CD14-positive monocyte (primary cell): ENCODE results near the gene GABRD. TPM values are rescaled to one million over a fixed set of nuclear protein-coding genes. Genes with fewer than 3 reads are reported as not detected.

ENCODE experiments used
- DNase-seq, 3 donors: peaks; one replicate each; pipeline ENCODE4 v3.0.0-alpha.2; 2011 to 2022
- H2AFZ ChIP-seq: 2 replicates; pipeline ENCODE4 v1.6.0; 2012; ENCODE audit warnings: mild to moderate bottlenecking, low read depth, low read length, inconsistent platforms; ENCODE audit not compliant: insufficient read depth, poor library complexity, severe bottlenecking
- H3K27ac ChIP-seq, 2 donors: 1 replicate in 1 of 2; 2 replicates in 1 of 2; pipeline ENCODE4 v1.5.1; 2012 to 2013; ENCODE audit warnings: low read length in 2 of 2, control low read depth in 1 of 2, inconsistent platforms in 1 of 2, low read depth in 1 of 2, mild to moderate bottlenecking in 1 of 2
- H3K27me3 ChIP-seq, 2 donors: one replicate each; pipeline versions ENCODE4 v1.6.0 to v1.6.1; 2011 to 2013; ENCODE audit warnings: low read length in 2 of 2; ENCODE audit not compliant: control insufficient read depth in 2 of 2, insufficient read depth in 2 of 2
- H3K36me3 ChIP-seq, 2 donors: replicated peaks in 1 of 2; 1 replicate in 1 of 2; 2 replicates in 1 of 2; pipeline versions ENCODE4 v1.5.1 to v1.6.1; 2012 to 2013; ENCODE audit warnings: low read length in 2 of 2, control low read depth in 1 of 2, inconsistent platforms in 1 of 2, mild to moderate bottlenecking in 1 of 2; ENCODE audit not compliant: insufficient read depth in 2 of 2, control insufficient read depth in 1 of 2
- H3K4me1 ChIP-seq, 2 donors: 1 replicate in 1 of 2; 2 replicates in 1 of 2; pipeline versions ENCODE4 v1.5.1 to v1.6.1; 2012 to 2013; ENCODE audit warnings: low read length in 2 of 2, control low read depth in 1 of 2, inconsistent platforms in 1 of 2, mild to moderate bottlenecking in 1 of 2, moderate library complexity in 1 of 2; ENCODE audit not compliant: insufficient read depth in 2 of 2, control insufficient read depth in 1 of 2
- H3K4me2 ChIP-seq: replicated peaks from 2 replicates; pipeline ENCODE3; 2012; ENCODE audit warnings: low read length, moderate library complexity, mild to moderate bottlenecking; ENCODE audit not compliant: poor library complexity, severe bottlenecking; ENCODE audit errors: extremely low read depth
- H3K4me3 ChIP-seq, 3 experiments: fragments of 200-600 bp in 1 of 3; sonication (generic) in 1 of 3; replicated peaks in 1 of 3; 1 replicate in 2 of 3; 2 replicates in 1 of 3; pipeline ENCODE4 v1.5.1; 2011 to 2013; ENCODE audit warnings: low read length in 3 of 3, mild to moderate bottlenecking in 3 of 3, control low read depth in 2 of 3, low read depth in 2 of 3, inconsistent platforms in 1 of 3, moderate library complexity in 1 of 3
- H3K79me2 ChIP-seq: 2 replicates; pipeline ENCODE4 v1.6.0; 2012; ENCODE audit warnings: mild to moderate bottlenecking, control low read depth, inconsistent platforms, low read length, moderate library complexity; ENCODE audit not compliant: insufficient read depth
- H3K9ac ChIP-seq: 2 replicates; pipeline ENCODE4 v1.6.0; 2017; ENCODE audit warnings: low read length, mild to moderate bottlenecking; ENCODE audit not compliant: insufficient read depth, poor library complexity, severe bottlenecking
- H3K9me3 ChIP-seq, 2 donors: replicated peaks in 1 of 2; 1 replicate in 1 of 2; 2 replicates in 1 of 2; pipeline versions ENCODE4 v1.5.1 to v1.6.1; 2012 to 2013; ENCODE audit warnings: low read length in 2 of 2, control low read depth in 1 of 2; ENCODE audit not compliant: control insufficient read depth in 1 of 2, insufficient read depth in 1 of 2
- H4K20me1 ChIP-seq: 2 replicates; pipeline ENCODE4 v1.6.0; 2012; ENCODE audit warnings: mild to moderate bottlenecking, low read length, control low read depth, moderate library complexity; ENCODE audit not compliant: insufficient read depth
- H3K27ac Mint-ChIP-seq, 7 donors: one replicate each; pipeline ENCODE4 v1.8.0; 2020; ENCODE audit warnings: mild to moderate bottlenecking in 7 of 7, mixed read lengths in 7 of 7, moderate library complexity in 6 of 7, inconsistent platforms in 2 of 7
- H3K27me3 Mint-ChIP-seq, 3 donors: one replicate each; pipeline ENCODE4 v1.8.0; 2021 to 2022; ENCODE audit warnings: low read depth in 3 of 3, mild to moderate bottlenecking in 3 of 3, mixed read lengths in 3 of 3, moderate library complexity in 3 of 3, inconsistent platforms in 1 of 3
- H3K36me3 Mint-ChIP-seq, 2 donors: one replicate each; pipeline ENCODE4 v1.8.0; 2020; ENCODE audit warnings: mixed read lengths in 2 of 2, inconsistent platforms in 1 of 2, mild to moderate bottlenecking in 1 of 2
- H3K4me1 Mint-ChIP-seq: one replicate; pipeline ENCODE4 v1.8.0; 2020; ENCODE audit warnings: mild to moderate bottlenecking, mixed read lengths
- H3K4me3 Mint-ChIP-seq, 2 donors: one replicate each; pipeline ENCODE4 v1.8.0; 2020; ENCODE audit warnings: mild to moderate bottlenecking in 2 of 2, mixed read lengths in 2 of 2, moderate library complexity in 1 of 2
- H3K9me3 Mint-ChIP-seq, 7 donors: one replicate each; pipeline ENCODE4 v1.8.0; 2020 to 2022; ENCODE audit warnings: mixed read lengths in 7 of 7, mild to moderate bottlenecking in 6 of 7, moderate library complexity in 6 of 7, inconsistent platforms in 2 of 7
- CTCF ChIP-seq: fragments of 200-600 bp; IDR thresholded peaks from one replicate; pipeline ENCODE4 v1.8.0; 2022; ENCODE audit warnings: antibody characterized with exemption, mild to moderate bottlenecking
- WGBS: methylation state at CpG from one replicate; pipeline ENCODE4 v1.1.5; 2013; ENCODE audit warnings: missing lambda C conversion rate; ENCODE audit not compliant: insufficient coverage; 5-methylcytosine and 5-hydroxymethylcytosine counted together
- intact Hi-C, 2 donors: fragments of 100-400 bp; cut with micrococcal nuclease; formaldehyde crosslinking; loops; one replicate each; pipeline versions ENCODE4 v1.15.0 to v1.15.1; 2023
- polyA plus RNA-seq, 3 donors: library from polyadenylated mRNA; depleted of rRNA in 1 of 3; unstranded in 2 of 3; stranded (reverse) in 1 of 3; fragments of 300-500 nt in 2 of 3; fragments of >200 nt in 1 of 3; fragmentation: Illumina TruSeq in 2 of 3; gene quantifications; 1 replicate in 2 of 3; 2 replicates in 1 of 3; pipeline ENCODE4 v1.2.3, GENCODE V29; 2012 to 2021

Gene GABRD
- polyA plus RNA-seq, 3 donors = not detected

GRCh38 chr1:2041887-2042286 lies 22.7 kb downstream of the GABRD start:
- H3K9ac ChIP-seq = no peak overlapping the region
- H3K36me3 ChIP-seq = no peaks in the 10 kb centered on the region
- H3K27me3 ChIP-seq = peaks cover 0 to 29% of the 10 kb centered on the region in 2 donors
- H3K4me1 ChIP-seq = peaks cover 3 to 10% of the 10 kb centered on the region in 2 donors
- peaks cover 0 to 3% (median 0%) of the 10 kb centered on the region in 7 donors for H3K9me3 Mint-ChIP-seq
- no peak overlapping the region for H3K4me2 ChIP-seq
- intact Hi-C loops = loop anchor here in 1 of 2 donors (5.0 kb wide), 1 partner anchor 80 kb away; no protein-coding TSS in a partner anchor
- H2AFZ ChIP-seq = no peak overlapping the region
- H3K79me2 ChIP-seq = no peaks in the 10 kb centered on the region
- peaks cover 0 to 1% of the 10 kb centered on the region in 2 donors for H3K36me3 Mint-ChIP-seq
- H3K27ac Mint-ChIP-seq = no peak overlapping the region
- no peak for DNase-seq
- no peak overlapping the region for H3K27ac ChIP-seq
- no peaks in the 10 kb centered on the region for H3K9me3 ChIP-seq
- peaks cover 2% of the 10 kb centered on the region for H3K4me1 Mint-ChIP-seq
- no peak overlapping the region for H3K4me3 ChIP-seq
- peaks cover 24 to 38% (median 33%) of the 10 kb centered on the region in 3 donors for H3K27me3 Mint-ChIP-seq
- no peak for TF ChIP-seq CTCF
- no peaks in the 10 kb centered on the region for H4K20me1 ChIP-seq
- 100% methylated on average over 3 of the region's 4 CpGs for WGBS
- no peak overlapping the region for H3K4me3 Mint-ChIP-seq

- Mint-ChIP-seq H3K4me1 (peaks cover 2% of the 10 kb centered on the region), H3K36me3 (peaks cover 0 to 1% of the 10 kb centered on the region in 2 donors), H3K9me3 (peaks cover 0 to 3% (median 0%) of the 10 kb centered on the region in 7 donors), H3K27me3 (peaks cover 28 to 49% (median 46%) of the 10 kb centered on the region in 3 donors), H3K27ac (no peak overlapping the region), H3K4me3 (no peak overlapping the region)
- no peak overlapping the region for H3K4me3 ChIP-seq
- TF ChIP-seq CTCF = no peak
- no peaks in the 10 kb centered on the region for H4K20me1 ChIP-seq
- H3K27me3 ChIP-seq = peaks cover under 1 to 41% of the 10 kb centered on the region in 2 donors
- no peak overlapping the region for H3K9ac ChIP-seq
- 84% methylated on average over 38 of the region's 41 CpGs for WGBS
- H3K9me3 ChIP-seq = no peaks in the 10 kb centered on the region
- no peaks in the 10 kb centered on the region for H3K79me2 ChIP-seq
- no peak overlapping the region for H2AFZ ChIP-seq
- peaks cover 3 to 10% of the 10 kb centered on the region in 2 donors for H3K4me1 ChIP-seq
- no peaks in the 10 kb centered on the region for H3K36me3 ChIP-seq
- H3K4me2 ChIP-seq = no peak overlapping the region
- H3K27ac ChIP-seq = no peak overlapping the region
- no peak for DNase-seq
- intact Hi-C loops = loop anchor here in 1 of 2 donors (5.0 kb wide), 1 partner anchor 81 kb away; no protein-coding TSS in a partner anchor
These were observed 24.0 kb downstream of the GABRD start for GRCh38 chr1:2042830-2043773.
